HepG2 (cell line): Measurements from ENCODE around the gene POSTN. TPM values are rescaled to one million over a fixed set of nuclear protein-coding genes. Genes with fewer than 3 reads are reported as not detected.

Experiments used
- ATAC-seq: fragments of 200-7000 bp; cut with Tn5 transposase; 3 replicates; pipeline ENCODE4 v1.9.1; 2020; ENCODE audit warnings: mild to moderate bottlenecking, moderate library complexity
- BruUV-seq: library from RNA; stranded (reverse); fragments of 400-500 nt; replicated peaks from 2 replicates; lab custom pipeline; 2021; lab: Mats Ljungman, UMichigan
- CTCF ChIA-PET: fragments of 300-600 bp; formaldehyde crosslinking; extraction: SDS; loops from one replicate; lab custom pipeline; 2021; ENCODE audit warnings: low total read pairs, inconsistent platforms, low intra/inter-chr PET ratio; lab: Yijun Ruan, JAX
- POLR2A ChIA-PET: fragments of 350-600 bp; sonication (Branson Sonifier 250); formaldehyde crosslinking; loops from one replicate; lab custom pipeline; 2020; ENCODE audit warnings: antibody characterized with exemption, inconsistent platforms; lab: Yijun Ruan, JAX
- DNase-seq: peaks from one replicate; pipeline ENCODE4 v3.0.0-alpha.2; 2015; ENCODE audit warnings: low spot score
- FAIRE-seq: peaks from 3 replicates; lab custom pipeline; 2011; peaks lifted over from hg19 to GRCh38; lab: Jason Lieb, UNC
- H2AFZ ChIP-seq: one replicate; pipeline ENCODE4 v1.6.1; 2011; ENCODE audit warnings: low read length, inconsistent platforms
- H3K27ac ChIP-seq: fragments of 300-600 bp; 3 replicates; pipeline ENCODE4 v1.8.0; 2011; ENCODE audit warnings: mixed run types, mild to moderate bottlenecking, mixed read lengths, low read length, inconsistent platforms; ENCODE audit not compliant: insufficient read depth; ENCODE audit errors: extremely low read length
- H3K27me3 ChIP-seq, 2 experiments: fragments of 200-600 bp in 1 of 2; 2 replicates in 1 of 2; 3 replicates in 1 of 2; pipeline versions ENCODE4 v1.6.0 to v1.8.0; 2011; ENCODE audit warnings: low read length in 2 of 2, mild to moderate bottlenecking in 2 of 2, moderate library complexity in 2 of 2, inconsistent platforms in 1 of 2; ENCODE audit not compliant: insufficient read depth in 2 of 2, control insufficient read depth in 1 of 2
- H3K36me3 ChIP-seq, 2 experiments: fragments of 200-600 bp in 1 of 2; replicated peaks in 1 of 2; 2 replicates in 1 of 2; 3 replicates in 1 of 2; pipeline versions ENCODE4 v1.5.1 to v1.8.0; 2011; ENCODE audit warnings: low read length in 2 of 2, inconsistent platforms in 1 of 2; ENCODE audit not compliant: insufficient read depth in 2 of 2, control insufficient read depth in 1 of 2
- H3K4me1 ChIP-seq: 2 replicates; pipeline ENCODE4 v1.5.1; 2012; ENCODE audit warnings: low read length, inconsistent platforms; ENCODE audit not compliant: insufficient read depth
- H3K4me2 ChIP-seq: 2 replicates; pipeline ENCODE4 v1.6.0; 2011; ENCODE audit warnings: low read depth, low read length, inconsistent platforms
- H3K4me3 ChIP-seq, 3 experiments: fragments of 200-600 bp in 1 of 3; sonication (generic), shearing (Covaris generic) in 1 of 3; replicated peaks in 1 of 3; 2 replicates each; pipeline ENCODE4 v1.5.1; 2011 to 2016; ENCODE audit warnings: low read length in 3 of 3, inconsistent platforms in 2 of 3, low read depth in 2 of 3, mild to moderate bottlenecking in 2 of 3, control low read depth in 1 of 3, mixed read lengths in 1 of 3; ENCODE audit not compliant: insufficient read depth in 1 of 3
- H3K79me2 ChIP-seq: one replicate; pipeline ENCODE4 v1.6.1; 2011; ENCODE audit warnings: low read length, inconsistent platforms; ENCODE audit not compliant: insufficient read depth
- H3K9ac ChIP-seq: 2 replicates; pipeline ENCODE4 v1.6.0; 2011; ENCODE audit warnings: mild to moderate bottlenecking, low read depth, low read length, inconsistent platforms; ENCODE audit not compliant: insufficient read depth
- H3K9me3 ChIP-seq: 2 replicates; pipeline ENCODE4 v1.5.1; 2012; ENCODE audit warnings: mild to moderate bottlenecking, low read length
- H4K20me1 ChIP-seq: 2 replicates; pipeline ENCODE4 v1.6.0; 2011; ENCODE audit warnings: inconsistent platforms, mild to moderate bottlenecking, low read length, moderate library complexity; ENCODE audit not compliant: insufficient read depth
- ARNT ChIP-seq: fragments of 450-650 bp; IDR thresholded peaks from 2 replicates; pipeline ENCODE4 v1.6.1; 2017
- ATF7-NPFF ChIP-seq: sonication (generic); formaldehyde crosslinking; IDR thresholded peaks from 2 replicates; pipeline ENCODE4 v1.8.1; 2023; ENCODE audit warnings: mild to moderate bottlenecking, low read depth, missing genetic modification reagents, moderate library complexity
- HDAC6 ChIP-seq: fragments of 200-600 bp; sonication (generic); IDR thresholded peaks from 2 replicates; pipeline ENCODE4 v1.7.0; 2017; ENCODE audit warnings: mild to moderate bottlenecking, antibody characterized with exemption, low read length, low read depth
- HOXA7 ChIP-seq: sonication (generic); formaldehyde crosslinking; IDR thresholded peaks from 2 replicates; pipeline ENCODE4 v1.8.1; 2022; ENCODE audit warnings: mild to moderate bottlenecking, missing genetic modification reagents, moderate library complexity
- ISL2 ChIP-seq: sonication (generic); formaldehyde crosslinking; IDR thresholded peaks from 2 replicates; pipeline ENCODE4 v1.5.0; 2020; ENCODE audit warnings: missing genetic modification reagents
- MYPOP ChIP-seq: sonication (generic); formaldehyde crosslinking; IDR thresholded peaks from 2 replicates; pipeline ENCODE4 v1.8.1; 2023; ENCODE audit warnings: mild to moderate bottlenecking, moderate library complexity, missing genetic modification reagents
- NFE2L1 ChIP-seq: sonication (generic); formaldehyde crosslinking; IDR thresholded peaks from 2 replicates; pipeline ENCODE4 v1.4.0; 2020; ENCODE audit warnings: missing genetic modification reagents, mild to moderate bottlenecking, borderline replicate concordance
- RBFOX2 ChIP-seq: fragments of 200-400 bp; formaldehyde crosslinking; IDR thresholded peaks from 2 replicates; pipeline ENCODE4 v1.6.1; 2017; ENCODE audit warnings: low read depth, mild to moderate bottlenecking, low read length
- RBM22 ChIP-seq: fragments of 200-400 bp; formaldehyde crosslinking; optimal IDR thresholded peaks from 2 replicates; pipeline ENCODE3; 2017; ENCODE audit warnings: mild to moderate bottlenecking, low read length, moderate library complexity
- REXO4 ChIP-seq: sonication (generic); formaldehyde crosslinking; IDR thresholded peaks from 2 replicates; pipeline ENCODE4 v1.8.0; 2022; ENCODE audit warnings: missing genetic modification reagents, mild to moderate bottlenecking, borderline replicate concordance
- SOX5 ChIP-seq: IDR thresholded peaks from 2 replicates; pipeline ENCODE4 v1.6.1; 2016; ENCODE audit warnings: borderline replicate concordance
- TMF1 ChIP-seq: sonication (generic); formaldehyde crosslinking; IDR thresholded peaks from 2 replicates; pipeline ENCODE4 v1.8.1; 2022; ENCODE audit warnings: low read depth, missing genetic modification reagents
- ZNF224 ChIP-seq: sonication (generic); formaldehyde crosslinking; IDR thresholded peaks from 2 replicates; pipeline ENCODE4 v1.5.0; 2020; ENCODE audit warnings: mild to moderate bottlenecking, missing genetic modification reagents
- ZNF230 ChIP-seq: sonication (generic); formaldehyde crosslinking; IDR thresholded peaks from 2 replicates; pipeline ENCODE4 v1.4.0; 2020; ENCODE audit warnings: mild to moderate bottlenecking, missing genetic modification reagents
- ZNF256 ChIP-seq: sonication (generic); formaldehyde crosslinking; conservative IDR thresholded peaks from 2 replicates; pipeline ENCODE4 v1.4.0; 2020; ENCODE audit warnings: missing genetic modification reagents
- ZNF281 ChIP-seq: sonication (generic); formaldehyde crosslinking; IDR thresholded peaks from 2 replicates; pipeline ENCODE4 v1.4.0; 2020; ENCODE audit warnings: missing genetic modification reagents, borderline replicate concordance
- ZNF550 ChIP-seq: sonication (generic); formaldehyde crosslinking; IDR thresholded peaks from 2 replicates; pipeline ENCODE4 v1.4.0; 2020; ENCODE audit warnings: mild to moderate bottlenecking, missing genetic modification reagents, borderline replicate concordance
- ZNF670 ChIP-seq: sonication (generic); formaldehyde crosslinking; IDR thresholded peaks from 2 replicates; pipeline ENCODE4 v1.8.0; 2022; ENCODE audit warnings: mild to moderate bottlenecking, missing genetic modification reagents, borderline replicate concordance
- ZNF720 ChIP-seq: sonication (generic); formaldehyde crosslinking; IDR thresholded peaks from 2 replicates; pipeline ENCODE4 v1.4.0; 2020; ENCODE audit warnings: missing genetic modification reagents
- ZNF737 ChIP-seq: sonication (generic); formaldehyde crosslinking; IDR thresholded peaks from 2 replicates; pipeline ENCODE4 v1.5.0; 2020; ENCODE audit warnings: missing genetic modification reagents, mild to moderate bottlenecking, borderline replicate concordance
- WGBS: methylation state at CpG from one replicate; pipeline ENCODE4 v1.1.6; 2017; ENCODE audit warnings: low lambda C conversion rate; 5-methylcytosine and 5-hydroxymethylcytosine counted together
- in situ Hi-C: cut with HindIII; loops from 2 replicates; pipeline ENCODE4 v1.10.0; 2017; ENCODE audit warnings: low pct_unique_long_range_greater_than_20kb; ENCODE audit not compliant: extremely low pct_ligation_motif_present
- intact Hi-C: fragments of 100-400 bp; cut with micrococcal nuclease; formaldehyde crosslinking; loops from one replicate; pipeline ENCODE4 v1.10.0; 2022; ENCODE audit not compliant: unreplicated experiment
- polyA plus RNA-seq, 8 experiments: library from polyadenylated mRNA; depleted of rRNA in 3 of 8; stranded (reverse) in 7 of 8; unstranded in 1 of 8; fragments of >200 nt; fragmentation: Illumina TruSeq in 4 of 8; extraction: Trizol in 4 of 8; gene quantifications; 2 replicates each; pipeline versions ENCODE4 v1.2.1 to v1.2.3, GENCODE V29; 2011 to 2016; ENCODE audit warnings: low read depth in 4 of 8, missing spikeins in 1 of 8, mixed read lengths in 1 of 8; ENCODE audit not compliant: insufficient read depth in 1 of 8
- total RNA-seq, 5 experiments: library from RNA; depleted of rRNA; stranded (reverse); fragments of >200 nt; fragmentation: Illumina TruSeq; extraction: Trizol; gene quantifications; 2 replicates each; pipeline ENCODE4 v1.2.3, GENCODE V29; 2016; ENCODE audit warnings: low read depth in 1 of 5

Gene POSTN
- total and polyA plus RNA-seq, 2 of the 13 experiments (the other 11 are each of a cell fraction or from before 2014, with no cell fraction given) = not detected

GRCh38 chr13:37601648-37602440 lies 3.3 kb upstream of the POSTN start:
- H3K27me3 ChIP-seq = no peaks in the 10 kb centered on the region
- H3K36me3 ChIP-seq = no peaks in the 10 kb centered on the region
- in situ Hi-C loops (loop anchor here (10.0 kb wide), 1 partner anchor 497 kb away; the partner anchor contains the start of gene CSNK1A1L), intact Hi-C loops (loop anchor here (1.0 to 5.0 kb wide), 2 partner anchors 295 to 493 kb away; no protein-coding TSS in a partner anchor)
- no peaks in the 10 kb centered on the region for H3K9me3 ChIP-seq
- BruUV-seq = no TSS peak
- 22% methylated on average over 3 of the region's 3 CpGs for WGBS
- ChIA-PET CTCF (no interaction called here), POLR2A (no interaction called here)
- no peak overlapping the region for H3K4me2 ChIP-seq
- H3K4me3 ChIP-seq = no peak overlapping the region
- no peak overlapping the region for H3K9ac ChIP-seq
- ATAC-seq (no peak), FAIRE-seq (no peak), DNase-seq (no peak)
- H3K27ac ChIP-seq = no peak overlapping the region
- H3K79me2 ChIP-seq = no peaks in the 10 kb centered on the region
- H3K4me1 ChIP-seq = no peaks in the 10 kb centered on the region
- no peak overlapping the region for H2AFZ ChIP-seq
- no peak for TF ChIP-seq ISL2 (CRISPR knock-in tag)
- no peak for TF ChIP-seq RBFOX2
- no peak for TF ChIP-seq ZNF737 (CRISPR knock-in tag)
- no peak for TF ChIP-seq RBM22
- TF ChIP-seq ZNF550 (CRISPR knock-in tag) = no peak
- TF ChIP-seq SOX5 (CRISPR knock-in tag) = no peak
- TF ChIP-seq NFE2L1 (CRISPR knock-in tag) = no peak
- TF ChIP-seq ZNF224 (CRISPR knock-in tag) = no peak
- no peak for TF ChIP-seq ATF7-NPFF (CRISPR knock-in tag)
- no peak for TF ChIP-seq ZNF281 (CRISPR knock-in tag)
- no peak for TF ChIP-seq REXO4 (CRISPR knock-in tag)
- no peak for TF ChIP-seq ZNF230 (CRISPR knock-in tag)
- no peak for TF ChIP-seq MYPOP (CRISPR knock-in tag)
- no peak for TF ChIP-seq HDAC6
- TF ChIP-seq ARNT = no peak
- no peak for TF ChIP-seq ZNF670 (CRISPR knock-in tag)
- no peak for TF ChIP-seq HOXA7
- no peak for TF ChIP-seq ZNF720 (CRISPR knock-in tag)
- TF ChIP-seq TMF1 = no peak
- no peak for TF ChIP-seq ZNF256 (CRISPR knock-in tag)
- TF ChIP-seq, all 625 proteins: peak for 0
- H4K20me1 ChIP-seq = no peaks in the 10 kb centered on the region
